ENCODE measurements around the gene TTYH3. TPM values are rescaled to one million over a fixed set of nuclear protein-coding genes. Genes with fewer than 3 reads are reported as not detected.
"Not testable (repeated sequence)": the region's sequence is repeated elsewhere in the genome, so short reads cannot be mapped to it uniquely, and the experiment has no call there.

The TTYH3 gene
- polyA plus RNA-seq, 1 donor (not counting 4 experiments of a cell fraction or from before 2014, with no cell fraction given): 8.5 TPM

DNA sequence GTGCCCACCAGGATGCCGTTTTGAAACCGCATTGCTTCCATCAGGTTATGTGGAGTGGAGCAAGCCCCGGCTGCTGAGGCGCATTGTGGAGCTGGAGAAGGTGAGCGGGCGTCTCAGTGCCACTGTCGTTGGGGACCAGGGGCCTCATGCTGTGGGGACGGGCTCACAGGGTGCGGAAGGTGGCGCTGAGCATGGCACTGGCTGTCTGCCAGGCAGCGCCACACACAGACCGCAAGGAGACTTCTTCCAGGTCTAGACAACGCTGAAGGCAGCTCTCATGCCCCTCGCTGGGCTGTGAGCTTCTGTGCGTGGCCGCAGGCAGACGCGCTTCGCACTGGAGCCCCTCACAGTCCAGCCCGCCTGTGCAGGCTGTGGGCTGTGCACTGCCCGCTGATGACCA, 44.0 kb upstream of the TTYH3 start:
- no peak for TF ChIP-seq EZH2 (IDR thresholded peaks at IDR 0.05; ENCODE audit: low read length)
- TF ChIP-seq, protein P1, sequence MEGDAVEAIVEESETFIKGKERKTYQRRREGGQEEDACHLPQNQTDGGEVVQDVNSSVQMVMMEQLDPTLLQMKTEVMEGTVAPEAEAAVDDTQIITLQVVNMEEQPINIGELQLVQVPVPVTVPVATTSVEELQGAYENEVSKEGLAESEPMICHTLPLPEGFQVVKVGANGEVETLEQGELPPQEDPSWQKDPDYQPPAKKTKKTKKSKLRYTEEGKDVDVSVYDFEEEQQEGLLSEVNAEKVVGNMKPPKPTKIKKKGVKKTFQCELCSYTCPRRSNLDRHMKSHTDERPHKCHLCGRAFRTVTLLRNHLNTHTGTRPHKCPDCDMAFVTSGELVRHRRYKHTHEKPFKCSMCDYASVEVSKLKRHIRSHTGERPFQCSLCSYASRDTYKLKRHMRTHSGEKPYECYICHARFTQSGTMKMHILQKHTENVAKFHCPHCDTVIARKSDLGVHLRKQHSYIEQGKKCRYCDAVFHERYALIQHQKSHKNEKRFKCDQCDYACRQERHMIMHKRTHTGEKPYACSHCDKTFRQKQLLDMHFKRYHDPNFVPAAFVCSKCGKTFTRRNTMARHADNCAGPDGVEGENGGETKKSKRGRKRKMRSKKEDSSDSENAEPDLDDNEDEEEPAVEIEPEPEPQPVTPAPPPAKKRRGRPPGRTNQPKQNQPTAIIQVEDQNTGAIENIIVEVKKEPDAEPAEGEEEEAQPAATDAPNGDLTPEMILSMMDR (optimal IDR thresholded peaks at IDR 0.05 in 1 of 3, IDR thresholded peaks at IDR 0.05 in 1 of 3, conservative IDR thresholded peaks at IDR 0.05 in 1 of 3; ENCODE audit: extremely low read depth in 1 of 3, insufficient read depth in 2 of 3, low read length in 3 of 3): no peak

DNA sequence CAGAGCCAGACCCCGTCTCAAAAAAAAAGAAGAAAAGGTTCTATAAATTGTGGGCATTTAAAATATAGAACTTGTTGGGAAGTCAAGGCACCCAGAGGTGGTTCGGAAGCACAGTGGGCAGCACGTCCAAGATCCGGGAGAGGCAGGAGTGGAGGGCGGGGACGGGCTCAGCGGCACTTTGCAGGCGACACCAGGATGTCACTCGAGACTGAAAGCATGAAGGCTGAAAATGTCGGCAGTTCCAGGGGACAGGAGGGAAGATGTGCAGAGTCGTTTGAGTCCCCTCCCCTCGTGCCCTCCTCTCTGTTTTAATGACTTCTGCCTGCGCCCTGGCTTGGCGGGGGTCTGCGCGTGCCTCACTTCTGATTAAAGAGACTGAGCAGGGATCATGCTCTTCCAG, 42.4 kb upstream of the TTYH3 start:
- H3K4me1 ChIP-seq (ENCODE audit: control insufficient read depth, extremely low read depth, insufficient read depth, low read length): no peaks in the 10 kb centered on the region
- no peaks in the 10 kb centered on the region for H3K9me3 ChIP-seq (ENCODE audit: control insufficient read depth, low read depth, low read length)
- no peaks in the 10 kb centered on the region for H3K79me2 ChIP-seq (ENCODE audit: control insufficient read depth, insufficient read depth, low read length)
- TF ChIP-seq EZH2 (IDR thresholded peaks at IDR 0.05; ENCODE audit: low read length): no peak
- TF ChIP-seq, protein P1 (optimal IDR thresholded peaks at IDR 0.05 in 1 of 3, IDR thresholded peaks at IDR 0.05 in 1 of 3, conservative IDR thresholded peaks at IDR 0.05 in 1 of 3; ENCODE audit: extremely low read depth in 1 of 3, insufficient read depth in 2 of 3, low read length in 3 of 3): no peak
- H2AFZ ChIP-seq (ENCODE audit: control insufficient read depth, low read length): no peak overlapping the region
- H3K4me2 ChIP-seq (ENCODE audit: control insufficient read depth, extremely low read depth, insufficient read depth, low read depth, low read length): no peak overlapping the region
- H3K9ac ChIP-seq (ENCODE audit: control insufficient read depth, extremely low read depth, insufficient read depth, low read length): no peak overlapping the region
- FAIRE-seq (no peak), DNase-seq (ENCODE audit: low read depth, low spot score) (no peak)
- no peaks in the 10 kb centered on the region for H4K20me1 ChIP-seq (ENCODE audit: control insufficient read depth, extremely low read depth, insufficient read depth, low read length)
- dilution Hi-C loops (cut with MboI; ENCODE audit: extremely low pct_ligation_motif_present, low sequenced_read_pairs): no loop called here
- no peak overlapping the region for H3K27ac ChIP-seq (ENCODE audit: control insufficient read depth, insufficient read depth, low read length)
- peaks cover 5 to 10% of the 10 kb centered on the region in 2 experiments for H3K36me3 ChIP-seq (ENCODE audit: control insufficient read depth in 2 of 2, extremely low read depth in 1 of 2, insufficient read depth in 2 of 2, low read length in 2 of 2)
- H3K27me3 ChIP-seq (ENCODE audit: control insufficient read depth, extremely low read depth, insufficient read depth, low read length): no peaks in the 10 kb centered on the region
- no peaks in the 10 kb centered on the region for H3K9me1 ChIP-seq (ENCODE audit: control insufficient read depth, extremely low read depth, insufficient read depth, low read length)
- H3K4me3 ChIP-seq (ENCODE audit: control insufficient read depth in 2 of 3, extremely low read depth in 1 of 3, insufficient read depth in 2 of 3, low read depth in 1 of 3, low read length in 3 of 3): no peak overlapping the region

More for the DNA sequence above, 44.0 kb upstream of the TTYH3 start:
- Histone ChIP-seq H3K9me1 (ENCODE audit: control insufficient read depth, extremely low read depth, insufficient read depth, low read length) (no peaks in the 10 kb centered on the region), H3K36me3 (ENCODE audit: control insufficient read depth in 2 of 2, extremely low read depth in 1 of 2, insufficient read depth in 2 of 2, low read length in 2 of 2) (peaks cover 5 to 10% of the 10 kb centered on the region in 2 experiments), H3K79me2 (ENCODE audit: control insufficient read depth, insufficient read depth, low read length) (no peaks in the 10 kb centered on the region), H3K4me2 (ENCODE audit: control insufficient read depth, extremely low read depth, insufficient read depth, low read depth, low read length) (no peak overlapping the region), H4K20me1 (ENCODE audit: control insufficient read depth, extremely low read depth, insufficient read depth, low read length) (no peaks in the 10 kb centered on the region), H2AFZ (ENCODE audit: control insufficient read depth, low read length) (no peak overlapping the region), H3K27ac (ENCODE audit: control insufficient read depth, insufficient read depth, low read length) (no peak overlapping the region), H3K9me3 (ENCODE audit: control insufficient read depth, low read depth, low read length) (no peaks in the 10 kb centered on the region), H3K4me3 (ENCODE audit: control insufficient read depth in 2 of 3, extremely low read depth in 1 of 3, insufficient read depth in 2 of 3, low read depth in 1 of 3, low read length in 3 of 3) (no peak overlapping the region), H3K27me3 (ENCODE audit: control insufficient read depth, extremely low read depth, insufficient read depth, low read length) (no peaks in the 10 kb centered on the region), H3K9ac (ENCODE audit: control insufficient read depth, extremely low read depth, insufficient read depth, low read length) (no peak overlapping the region), H3K4me1 (ENCODE audit: control insufficient read depth, extremely low read depth, insufficient read depth, low read length) (no peaks in the 10 kb centered on the region)
- DNase-seq (ENCODE audit: low read depth, low spot score) (no peak), FAIRE-seq (no peak)
- dilution Hi-C loops (cut with MboI; ENCODE audit: extremely low pct_ligation_motif_present, low sequenced_read_pairs): no loop called here

DNA sequence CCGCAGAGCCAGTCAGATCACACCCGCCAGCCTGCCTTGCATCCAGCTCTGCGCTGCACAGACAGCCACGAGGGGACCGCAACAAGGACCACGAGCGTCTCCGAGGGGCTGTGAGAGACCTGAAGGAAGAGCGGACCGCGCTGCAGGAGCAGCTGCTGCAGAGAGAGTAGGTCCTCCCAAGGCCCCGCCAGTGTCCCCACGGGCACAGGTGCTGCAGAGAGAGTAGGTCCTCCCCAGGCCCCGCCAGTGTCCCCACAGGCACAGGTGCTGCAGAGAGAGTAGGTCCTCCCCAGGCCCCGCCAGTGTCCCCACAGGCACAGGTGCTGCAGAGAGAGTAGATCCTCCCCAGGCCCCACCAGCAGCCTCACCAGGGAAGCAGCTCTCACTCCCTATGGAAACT, 41.8 kb upstream of the TTYH3 start:
- H3K36me3 ChIP-seq (ENCODE audit: control insufficient read depth in 2 of 2, extremely low read depth in 1 of 2, insufficient read depth in 2 of 2, low read length in 2 of 2): peaks cover 6 to 12% of the 10 kb centered on the region in 2 experiments
- H3K4me3 ChIP-seq (ENCODE audit: control insufficient read depth in 2 of 3, extremely low read depth in 1 of 3, insufficient read depth in 2 of 3, low read depth in 1 of 3, low read length in 3 of 3); H3K4me1 ChIP-seq (ENCODE audit: control insufficient read depth, extremely low read depth, insufficient read depth, low read length); H3K9ac ChIP-seq (ENCODE audit: control insufficient read depth, extremely low read depth, insufficient read depth, low read length); H3K27me3 ChIP-seq (ENCODE audit: control insufficient read depth, extremely low read depth, insufficient read depth, low read length); DNase-seq (ENCODE audit: low read depth, low spot score); H3K27ac ChIP-seq (ENCODE audit: control insufficient read depth, insufficient read depth, low read length); FAIRE-seq; H4K20me1 ChIP-seq (ENCODE audit: control insufficient read depth, extremely low read depth, insufficient read depth, low read length); H2AFZ ChIP-seq (ENCODE audit: control insufficient read depth, low read length); H3K4me2 ChIP-seq (ENCODE audit: control insufficient read depth, extremely low read depth, insufficient read depth, low read depth, low read length); H3K9me3 ChIP-seq (ENCODE audit: control insufficient read depth, low read depth, low read length); H3K9me1 ChIP-seq (ENCODE audit: control insufficient read depth, extremely low read depth, insufficient read depth, low read length); dilution Hi-C loops (cut with MboI; ENCODE audit: extremely low pct_ligation_motif_present, low sequenced_read_pairs); H3K79me2 ChIP-seq (ENCODE audit: control insufficient read depth, insufficient read depth, low read length): not testable (repeated sequence)
